A673 (cell line): ENCODE data around the gene ATF3.

Source experiments
- EZH2 ChIP-seq: fragments of 200-600 bp; sonication (generic); IDR thresholded peaks from 2 replicates; pipeline ENCODE4 v1.6.1; 2017; ENCODE audit warnings: borderline replicate concordance, low read depth, mild to moderate bottlenecking, mixed read lengths, antibody characterized with exemption, low read length; ENCODE audit not compliant: poor library complexity, severe bottlenecking
- TF ChIP-seq, protein P1 (sequence below): fragments of 300-800, 200-600 bp; sonication (generic); conservative IDR thresholded peaks from 2 replicates; pipeline ENCODE4 v1.5.1; 2017; ENCODE audit warnings: low read depth, mild to moderate bottlenecking, antibody characterized with exemption, low read length, moderate library complexity, mixed read lengths

DNA sequence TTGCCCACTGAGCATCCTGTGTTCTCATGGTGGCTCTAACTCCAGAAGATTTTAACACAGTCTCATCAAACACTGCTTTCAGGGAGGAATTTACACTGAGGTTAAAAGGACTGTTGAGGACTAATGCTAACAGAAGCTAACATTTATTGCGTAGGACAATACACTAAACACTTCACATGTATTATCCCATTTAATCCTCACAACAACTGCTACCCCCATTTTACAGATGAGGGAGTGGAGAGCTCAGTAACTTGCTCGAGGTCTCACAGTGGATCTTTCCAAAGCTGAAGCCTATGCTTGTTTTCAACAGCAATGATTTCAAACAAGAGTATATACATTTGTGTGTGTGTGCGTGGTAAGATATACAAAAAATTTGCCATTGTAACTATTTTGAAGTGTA is 13.9 kb downstream of the ATF3 start:
- TF ChIP-seq, protein P1, sequence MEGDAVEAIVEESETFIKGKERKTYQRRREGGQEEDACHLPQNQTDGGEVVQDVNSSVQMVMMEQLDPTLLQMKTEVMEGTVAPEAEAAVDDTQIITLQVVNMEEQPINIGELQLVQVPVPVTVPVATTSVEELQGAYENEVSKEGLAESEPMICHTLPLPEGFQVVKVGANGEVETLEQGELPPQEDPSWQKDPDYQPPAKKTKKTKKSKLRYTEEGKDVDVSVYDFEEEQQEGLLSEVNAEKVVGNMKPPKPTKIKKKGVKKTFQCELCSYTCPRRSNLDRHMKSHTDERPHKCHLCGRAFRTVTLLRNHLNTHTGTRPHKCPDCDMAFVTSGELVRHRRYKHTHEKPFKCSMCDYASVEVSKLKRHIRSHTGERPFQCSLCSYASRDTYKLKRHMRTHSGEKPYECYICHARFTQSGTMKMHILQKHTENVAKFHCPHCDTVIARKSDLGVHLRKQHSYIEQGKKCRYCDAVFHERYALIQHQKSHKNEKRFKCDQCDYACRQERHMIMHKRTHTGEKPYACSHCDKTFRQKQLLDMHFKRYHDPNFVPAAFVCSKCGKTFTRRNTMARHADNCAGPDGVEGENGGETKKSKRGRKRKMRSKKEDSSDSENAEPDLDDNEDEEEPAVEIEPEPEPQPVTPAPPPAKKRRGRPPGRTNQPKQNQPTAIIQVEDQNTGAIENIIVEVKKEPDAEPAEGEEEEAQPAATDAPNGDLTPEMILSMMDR: no peak
- TF ChIP-seq EZH2: no peak
